SK-N-SH treated with all-trans-retinoic acid at 6 μM for 48 hours (cell line): ENCODE data around the gene LCN9.

Experiments
- ARNTL ChIP-seq: fragments of 450-650 bp; formaldehyde crosslinking; IDR thresholded peaks from 2 replicates; pipeline ENCODE4 v1.5.0; 2020; ENCODE audit warnings: low read depth, mild to moderate bottlenecking, moderate library complexity, borderline replicate concordance
- CSDC2 ChIP-seq: fragments of 250-450 bp; sonication (Bioruptor Pico); IDR thresholded peaks from 2 replicates; pipeline ENCODE4 v1.5.0; 2020; ENCODE audit warnings: mild to moderate bottlenecking, moderate library complexity
- PATZ1 ChIP-seq: fragments of 250-450 bp; sonication (Bioruptor Pico); IDR thresholded peaks from 2 replicates; pipeline ENCODE4 v1.8.0; 2020; ENCODE audit warnings: mild to moderate bottlenecking, moderate library complexity, borderline replicate concordance
- POU6F1 ChIP-seq: fragments of 250-450 bp; sonication (Bioruptor Pico); IDR thresholded peaks from 2 replicates; pipeline ENCODE4 v1.8.0; 2021; ENCODE audit warnings: low read depth, mild to moderate bottlenecking, moderate library complexity, borderline replicate concordance
- TOX ChIP-seq: fragments of 250-450 bp; sonication (Bioruptor Pico); IDR thresholded peaks from 2 replicates; pipeline ENCODE4 v1.8.0; 2021; ENCODE audit warnings: mild to moderate bottlenecking, moderate library complexity, borderline replicate concordance
- TSHZ2 ChIP-seq: fragments of 250-450 bp; sonication (Bioruptor Pico); IDR thresholded peaks from 2 replicates; pipeline ENCODE4 v1.5.0; 2020; ENCODE audit warnings: mild to moderate bottlenecking, moderate library complexity
- ZC3H10 ChIP-seq: fragments of 250-450 bp; sonication (Bioruptor Pico); IDR thresholded peaks from 2 replicates; pipeline ENCODE4 v1.5.1; 2021; ENCODE audit warnings: mild to moderate bottlenecking, moderate library complexity
- ZFP30 ChIP-seq: fragments of 450-650 bp; formaldehyde crosslinking; IDR thresholded peaks from 2 replicates; pipeline ENCODE4 v1.5.0; 2022; ENCODE audit warnings: mild to moderate bottlenecking, moderate library complexity
- ZNF565 ChIP-seq: fragments of 450-650 bp; formaldehyde crosslinking; conservative IDR thresholded peaks from 2 replicates; pipeline ENCODE4 v1.5.0; 2020; ENCODE audit warnings: low read depth, mild to moderate bottlenecking, moderate library complexity
- ZNF70 ChIP-seq: fragments of 450-650 bp; formaldehyde crosslinking; IDR thresholded peaks from 2 replicates; pipeline ENCODE4 v1.5.0; 2020; ENCODE audit warnings: mild to moderate bottlenecking, moderate library complexity
- ZNF8 ChIP-seq: fragments of 450-650 bp; formaldehyde crosslinking; IDR thresholded peaks from 2 replicates; pipeline ENCODE4 v1.5.0; 2020; ENCODE audit warnings: mild to moderate bottlenecking, moderate library complexity
- TF ChIP-seq, protein P1 (sequence below): fragments of 250-450 bp; sonication (Bioruptor Pico); IDR thresholded peaks from 2 replicates; pipeline ENCODE4 v1.5.1; 2020; ENCODE audit warnings: low read depth, mild to moderate bottlenecking, moderate library complexity
- TF ChIP-seq, protein P2 (sequence below): fragments of 250-450 bp; sonication (Bioruptor Pico); IDR thresholded peaks from 2 replicates; pipeline ENCODE4 v1.5.1; 2021; ENCODE audit warnings: mild to moderate bottlenecking, moderate library complexity

DNA sequence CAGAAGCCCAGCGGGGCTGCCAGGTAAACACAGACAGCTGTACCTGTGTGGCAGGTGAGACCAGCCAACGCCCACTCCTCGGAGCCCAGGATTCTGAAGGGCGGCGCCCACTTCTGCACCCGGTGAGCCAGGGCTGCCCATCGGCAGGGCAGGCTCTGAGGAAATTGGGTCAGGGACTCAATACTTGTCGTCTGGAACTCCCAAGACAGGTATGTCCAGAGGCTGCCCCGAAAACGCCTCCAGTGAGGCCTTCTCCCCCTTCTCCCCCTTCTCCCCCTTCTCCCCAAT, 43.6 kb upstream of the LCN9 start:
- TF ChIP-seq ARNTL (CRISPR knock-in tag) (no peak), ZNF8 (CRISPR knock-in tag) (no peak), TOX (no peak), POU6F1 (CRISPR knock-in tag) (no peak), PATZ1 (CRISPR knock-in tag) (no peak), ZFP30 (no peak), ZNF70 (CRISPR knock-in tag) (no peak), ZNF565 (CRISPR knock-in tag) (no peak), CSDC2 (CRISPR knock-in tag) (no peak), ZC3H10 (CRISPR knock-in tag) (no peak), TSHZ2 (CRISPR knock-in tag) (no peak)
- TF ChIP-seq, protein P1, sequence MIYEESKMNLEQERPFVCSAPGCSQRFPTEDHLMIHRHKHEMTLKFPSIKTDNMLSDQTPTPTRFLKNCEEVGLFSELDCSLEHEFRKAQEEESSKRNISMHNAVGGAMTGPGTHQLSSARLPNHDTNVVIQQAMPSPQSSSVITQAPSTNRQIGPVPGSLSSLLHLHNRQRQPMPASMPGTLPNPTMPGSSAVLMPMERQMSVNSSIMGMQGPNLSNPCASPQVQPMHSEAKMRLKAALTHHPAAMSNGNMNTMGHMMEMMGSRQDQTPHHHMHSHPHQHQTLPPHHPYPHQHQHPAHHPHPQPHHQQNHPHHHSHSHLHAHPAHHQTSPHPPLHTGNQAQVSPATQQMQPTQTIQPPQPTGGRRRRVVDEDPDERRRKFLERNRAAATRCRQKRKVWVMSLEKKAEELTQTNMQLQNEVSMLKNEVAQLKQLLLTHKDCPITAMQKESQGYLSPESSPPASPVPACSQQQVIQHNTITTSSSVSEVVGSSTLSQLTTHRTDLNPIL (CRISPR knock-in tag), result no peak
- TF ChIP-seq, protein P2, sequence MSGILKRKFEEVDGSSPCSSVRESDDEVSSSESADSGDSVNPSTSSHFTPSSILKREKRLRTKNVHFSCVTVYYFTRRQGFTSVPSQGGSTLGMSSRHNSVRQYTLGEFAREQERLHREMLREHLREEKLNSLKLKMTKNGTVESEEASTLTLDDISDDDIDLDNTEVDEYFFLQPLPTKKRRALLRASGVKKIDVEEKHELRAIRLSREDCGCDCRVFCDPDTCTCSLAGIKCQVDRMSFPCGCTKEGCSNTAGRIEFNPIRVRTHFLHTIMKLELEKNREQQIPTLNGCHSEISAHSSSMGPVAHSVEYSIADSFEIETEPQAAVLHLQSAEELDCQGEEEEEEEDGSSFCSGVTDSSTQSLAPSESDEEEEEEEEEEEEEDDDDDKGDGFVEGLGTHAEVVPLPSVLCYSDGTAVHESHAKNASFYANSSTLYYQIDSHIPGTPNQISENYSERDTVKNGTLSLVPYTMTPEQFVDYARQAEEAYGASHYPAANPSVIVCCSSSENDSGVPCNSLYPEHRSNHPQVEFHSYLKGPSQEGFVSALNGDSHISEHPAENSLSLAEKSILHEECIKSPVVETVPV, result no peak
